ENCODE results near the gene SLC39A6. TPM values are rescaled to one million over a fixed set of nuclear protein-coding genes. Genes with fewer than 3 reads are reported as not detected.
"Not testable (repeated sequence)": the region's sequence is repeated elsewhere in the genome, so short reads cannot be mapped to it uniquely, and the experiment has no call there.

Gene SLC39A6
- 85.2 and 88.6 TPM in 2 replicates for total RNA-seq (ENCODE audit: low replicate concordance)

- peak within 1 kb of the TSS; percentile 99 for H3K4me3 ChIP-seq (ENCODE audit: low read depth, low read length)
- peak; percentile 93 for DNase-seq (ENCODE audit: low read depth)
- no peak for TF ChIP-seq CTCF (IDR thresholded peaks at IDR 0.05; ENCODE audit: insufficient read depth, low read length)
Observed at GRCh38 chr18:36129300-36130038, at the start of gene SLC39A6, which contains the start of gene ELP2. TSS of gene SLC39A6 (minus strand) at chr18:36129340. CDS start at chr18:36127007, 2,333 bp downstream. TSS of gene ELP2 (plus strand) at chr18:36129899. CDS start at chr18:36129934, 35 bp downstream.

- TF ChIP-seq CTCF (IDR thresholded peaks at IDR 0.05; ENCODE audit: insufficient read depth, low read length): no peak
- no peak overlapping the region for H3K4me3 ChIP-seq (ENCODE audit: low read depth, low read length)
- DNase-seq (ENCODE audit: low read depth): no peak
Observed at GRCh38 chr18:36177913-36178312, 48.8 kb upstream of the SLC39A6 start.

GRCh38 chr18:36176711-36177110, 47.6 kb upstream of the SLC39A6 start:
- TF ChIP-seq CTCF (IDR thresholded peaks at IDR 0.05; ENCODE audit: insufficient read depth, low read length): no peak
- DNase-seq (ENCODE audit: low read depth): peak; percentile 84
- no peak overlapping the region for H3K4me3 ChIP-seq (ENCODE audit: low read depth, low read length)

- TF ChIP-seq CTCF (IDR thresholded peaks at IDR 0.05; ENCODE audit: insufficient read depth, low read length): no peak
- no peak for DNase-seq (ENCODE audit: low read depth)
- H3K4me3 ChIP-seq (ENCODE audit: low read depth, low read length): no peak overlapping the region
Observed at GRCh38 chr18:36176177-36176584, 47.0 kb upstream of the SLC39A6 start.

DNA sequence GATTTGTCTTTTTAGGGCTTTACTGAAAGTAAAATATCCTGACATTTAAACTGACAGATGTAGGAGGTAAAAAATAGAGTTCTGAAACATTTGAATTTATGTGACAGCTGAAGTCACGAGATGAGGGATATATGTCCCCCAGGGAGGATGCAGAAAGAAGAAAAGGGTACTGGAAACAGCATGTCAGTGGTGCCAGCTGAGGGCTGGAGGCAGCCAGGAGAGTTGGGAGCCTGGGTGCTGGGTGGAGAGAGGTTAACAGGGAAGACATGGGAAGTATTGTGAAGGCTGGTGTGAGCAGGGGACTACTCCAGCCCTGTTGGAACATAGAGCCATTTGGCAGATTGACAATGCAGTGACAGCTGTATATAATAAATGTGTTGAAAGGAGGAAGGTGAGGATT, 46.3 kb upstream of the SLC39A6 start:
- no peak overlapping the region for H3K4me3 ChIP-seq (ENCODE audit: low read depth, low read length)
- no peak for TF ChIP-seq CTCF (IDR thresholded peaks at IDR 0.05; ENCODE audit: insufficient read depth, low read length)
- no peak for DNase-seq (ENCODE audit: low read depth)

GRCh38 chr18:36169938-36170337, 40.8 kb upstream of the SLC39A6 start:
- no peak overlapping the region for H3K4me3 ChIP-seq (ENCODE audit: low read depth, low read length)
- TF ChIP-seq CTCF (IDR thresholded peaks at IDR 0.05; ENCODE audit: insufficient read depth, low read length): no peak
- no peak for DNase-seq (ENCODE audit: low read depth)

GRCh38 chr18:36168296-36168695, 39.2 kb upstream of the SLC39A6 start:
- not testable (repeated sequence) for H3K4me3 ChIP-seq (ENCODE audit: low read depth, low read length); DNase-seq (ENCODE audit: low read depth)
